ENCODE results near the gene HSD17B4.
"Not testable (repeated sequence)": the region's sequence is repeated elsewhere in the genome, so short reads cannot be mapped to it uniquely, and the experiment has no call there.

Gene HSD17B4, protein sequence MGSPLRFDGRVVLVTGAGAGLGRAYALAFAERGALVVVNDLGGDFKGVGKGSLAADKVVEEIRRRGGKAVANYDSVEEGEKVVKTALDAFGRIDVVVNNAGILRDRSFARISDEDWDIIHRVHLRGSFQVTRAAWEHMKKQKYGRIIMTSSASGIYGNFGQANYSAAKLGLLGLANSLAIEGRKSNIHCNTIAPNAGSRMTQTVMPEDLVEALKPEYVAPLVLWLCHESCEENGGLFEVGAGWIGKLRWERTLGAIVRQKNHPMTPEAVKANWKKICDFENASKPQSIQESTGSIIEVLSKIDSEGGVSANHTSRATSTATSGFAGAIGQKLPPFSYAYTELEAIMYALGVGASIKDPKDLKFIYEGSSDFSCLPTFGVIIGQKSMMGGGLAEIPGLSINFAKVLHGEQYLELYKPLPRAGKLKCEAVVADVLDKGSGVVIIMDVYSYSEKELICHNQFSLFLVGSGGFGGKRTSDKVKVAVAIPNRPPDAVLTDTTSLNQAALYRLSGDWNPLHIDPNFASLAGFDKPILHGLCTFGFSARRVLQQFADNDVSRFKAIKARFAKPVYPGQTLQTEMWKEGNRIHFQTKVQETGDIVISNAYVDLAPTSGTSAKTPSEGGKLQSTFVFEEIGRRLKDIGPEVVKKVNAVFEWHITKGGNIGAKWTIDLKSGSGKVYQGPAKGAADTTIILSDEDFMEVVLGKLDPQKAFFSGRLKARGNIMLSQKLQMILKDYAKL

DNA sequence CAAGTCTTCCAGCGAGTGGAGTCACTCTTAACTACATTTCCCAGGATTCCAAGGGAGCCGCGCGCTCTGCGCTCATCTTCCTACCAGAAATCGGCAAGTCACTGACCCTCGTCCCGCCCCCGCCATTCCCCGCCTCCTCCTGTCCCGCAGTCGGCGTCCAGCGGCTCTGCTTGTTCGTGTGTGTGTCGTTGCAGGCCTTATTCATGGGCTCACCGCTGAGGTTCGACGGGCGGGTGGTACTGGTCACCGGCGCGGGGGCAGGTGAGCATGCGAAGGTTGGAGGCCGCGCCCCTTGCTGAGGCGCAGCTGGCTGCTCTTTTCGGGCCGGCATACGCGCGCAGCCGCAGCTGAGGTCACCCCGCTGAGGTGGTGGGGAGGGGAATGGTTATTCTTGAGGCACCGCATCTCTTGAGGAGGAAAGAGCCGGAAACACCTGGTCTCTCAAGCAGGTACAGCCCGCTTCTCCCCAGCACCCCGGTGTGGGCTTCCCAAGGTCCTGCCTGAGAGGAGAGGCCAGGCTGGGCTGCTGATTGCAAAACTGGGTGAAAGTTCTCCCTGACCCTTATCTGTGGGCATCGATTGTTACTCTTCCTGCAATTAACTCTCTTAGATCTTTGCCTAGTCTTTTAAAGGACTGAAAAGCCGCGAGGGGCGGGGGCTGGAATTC is at the start of gene HSD17B4:
Gene HSD17B4, plus strand, starts transcription at position 125 of the 667 bp plus-strand sequence. Its CDS starts 79 bp downstream, at position 204.
- DNase-seq: peak; percentile 79

DNA sequence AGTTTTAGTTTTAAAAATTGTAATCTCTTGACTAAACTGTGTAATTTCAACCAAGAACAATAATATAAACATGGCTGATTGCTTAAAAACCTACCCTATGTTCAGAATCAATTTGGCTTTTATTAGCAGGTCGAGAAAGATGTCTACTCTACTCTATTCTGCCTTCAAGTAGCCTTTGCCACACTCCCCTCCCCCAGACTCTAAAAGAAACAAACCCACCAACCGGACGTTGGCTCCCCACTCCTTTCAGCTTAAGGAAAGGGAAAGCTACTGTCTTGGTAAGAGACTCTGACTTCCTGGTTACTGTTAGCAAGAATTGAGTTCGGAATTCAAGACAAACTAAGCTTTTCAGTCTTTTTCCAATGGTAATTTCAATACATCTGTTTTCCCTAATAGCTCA is 49.7 kb upstream of the HSD17B4 start:
- DNase-seq: no peak

DNA sequence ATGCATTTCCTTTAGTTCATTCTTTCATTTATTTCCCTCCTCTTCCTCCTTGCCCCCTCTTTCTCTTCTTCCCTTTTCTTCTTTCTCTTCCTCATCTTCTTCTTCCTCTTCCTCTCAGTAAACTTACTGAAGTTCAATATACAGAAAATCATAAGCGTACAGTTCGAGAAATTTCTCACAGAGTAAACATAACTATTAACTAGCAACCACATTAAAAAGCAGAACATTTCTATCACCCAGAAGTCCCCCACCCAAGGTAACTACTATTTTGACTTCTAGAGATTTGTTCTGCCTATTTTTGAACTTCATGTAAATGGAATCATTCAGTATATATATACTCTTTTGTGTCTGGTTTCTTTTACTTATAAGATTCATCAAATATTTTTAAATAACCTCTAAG is 48.3 kb upstream of the HSD17B4 start:
- DNase-seq: no peak

DNA sequence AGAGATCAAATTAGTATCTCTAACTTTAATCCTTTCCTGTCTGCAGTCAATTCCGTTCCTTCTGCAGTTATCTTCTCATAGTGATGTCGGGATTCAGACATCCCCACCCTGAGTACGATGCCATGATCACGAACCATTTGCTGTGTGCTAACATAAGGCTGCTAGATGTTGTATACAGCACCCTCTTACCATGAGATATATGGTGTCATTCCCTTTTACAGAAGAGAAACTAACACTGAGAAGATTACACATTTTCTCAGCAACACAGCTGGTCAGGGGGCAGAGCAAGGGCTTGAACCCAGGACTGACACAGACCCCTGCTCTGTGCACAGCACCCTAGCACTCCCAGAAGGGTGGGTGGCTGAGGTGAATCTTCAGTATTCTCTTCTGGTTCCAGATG is 46.9 kb upstream of the HSD17B4 start:
- DNase-seq: no peak

DNA sequence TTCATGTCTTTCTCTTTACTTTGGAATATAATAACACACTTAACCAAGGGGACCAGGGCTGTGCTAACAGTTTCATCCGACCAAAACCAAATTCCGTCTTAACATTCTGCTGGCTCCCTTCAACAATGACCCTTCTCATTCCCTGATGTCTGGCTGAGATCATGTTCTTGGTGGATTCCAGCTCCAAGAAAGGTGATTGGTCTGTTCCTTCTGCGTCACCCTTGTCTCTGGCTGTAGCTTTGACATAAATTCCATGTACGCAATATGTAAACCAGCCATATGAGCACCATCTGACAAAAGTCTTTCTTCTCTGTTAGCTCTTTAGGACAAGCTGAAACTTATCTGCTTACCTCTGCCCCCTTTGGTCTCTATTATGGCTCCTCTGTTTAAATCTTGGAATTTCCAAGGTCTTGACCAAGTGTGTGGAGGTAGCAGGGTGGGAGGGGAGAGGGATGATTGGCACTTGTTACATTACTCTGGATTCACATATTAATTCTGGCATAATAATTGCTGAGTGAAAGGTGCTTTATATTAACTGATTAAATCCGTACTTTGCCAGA is 45.7 kb upstream of the HSD17B4 start:
- no peak for DNase-seq

DNA sequence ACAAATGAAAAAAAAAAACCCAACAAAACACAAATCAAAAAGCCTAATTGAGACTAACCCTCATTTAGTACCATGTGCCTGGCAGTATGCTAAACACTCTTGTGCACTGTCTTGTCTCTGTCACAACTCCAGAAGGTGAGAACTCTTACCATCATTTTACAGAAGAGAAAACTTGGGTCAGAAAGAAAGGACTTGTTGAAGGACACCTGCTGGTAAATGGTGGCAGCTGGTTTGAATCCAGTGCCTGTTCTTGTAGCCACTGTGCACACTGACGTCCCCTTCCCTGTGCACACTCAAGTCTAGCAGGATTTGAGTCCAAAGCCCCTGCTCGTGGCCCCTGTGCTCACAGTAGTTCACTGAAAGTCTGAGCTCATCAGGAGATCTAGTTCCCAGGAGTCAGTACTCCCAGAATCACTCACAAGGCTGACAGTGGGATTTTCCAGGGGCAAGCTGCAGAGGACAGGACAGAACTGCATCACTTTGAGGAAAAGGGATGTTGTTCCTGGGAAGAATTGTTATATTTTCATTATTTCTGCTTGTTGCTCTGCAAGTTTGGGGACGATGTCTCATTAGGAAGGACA is 43.0 kb upstream of the HSD17B4 start:
- DNase-seq: no peak

DNA sequence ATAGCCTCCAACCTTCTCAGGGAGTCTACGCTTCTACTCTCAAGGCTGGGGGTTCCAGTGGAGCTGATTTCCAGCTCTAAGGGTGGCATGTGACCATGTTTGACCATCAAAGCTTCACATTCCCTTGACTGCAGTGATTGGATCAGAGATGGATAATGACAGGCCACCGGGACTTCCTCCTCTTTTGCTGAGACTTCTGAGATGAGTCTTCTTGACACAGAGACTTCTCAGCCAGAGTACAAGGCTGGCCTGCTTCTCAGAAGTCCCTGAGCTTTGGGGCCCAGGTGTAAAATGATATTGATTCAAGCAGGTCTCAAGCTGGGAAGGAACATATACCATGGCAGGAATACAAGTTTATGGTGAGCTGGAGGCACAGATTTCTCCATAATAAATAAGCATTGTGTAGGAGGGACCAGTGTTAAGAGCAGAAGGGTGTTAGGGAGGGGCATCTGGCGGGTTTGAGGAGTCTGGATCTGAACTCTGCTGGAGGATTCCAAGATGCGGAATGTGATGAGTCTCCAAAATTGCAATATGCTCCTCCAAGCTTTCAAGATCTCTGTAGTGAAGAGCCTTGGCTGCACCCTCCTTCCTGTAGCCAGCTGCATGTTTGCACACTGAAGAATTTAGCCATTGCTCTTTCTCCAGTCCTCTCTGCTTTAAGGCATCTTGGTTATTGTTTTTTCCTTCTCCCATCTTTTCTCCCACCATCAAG is 41.7 kb upstream of the HSD17B4 start:
- no peak for DNase-seq

DNA sequence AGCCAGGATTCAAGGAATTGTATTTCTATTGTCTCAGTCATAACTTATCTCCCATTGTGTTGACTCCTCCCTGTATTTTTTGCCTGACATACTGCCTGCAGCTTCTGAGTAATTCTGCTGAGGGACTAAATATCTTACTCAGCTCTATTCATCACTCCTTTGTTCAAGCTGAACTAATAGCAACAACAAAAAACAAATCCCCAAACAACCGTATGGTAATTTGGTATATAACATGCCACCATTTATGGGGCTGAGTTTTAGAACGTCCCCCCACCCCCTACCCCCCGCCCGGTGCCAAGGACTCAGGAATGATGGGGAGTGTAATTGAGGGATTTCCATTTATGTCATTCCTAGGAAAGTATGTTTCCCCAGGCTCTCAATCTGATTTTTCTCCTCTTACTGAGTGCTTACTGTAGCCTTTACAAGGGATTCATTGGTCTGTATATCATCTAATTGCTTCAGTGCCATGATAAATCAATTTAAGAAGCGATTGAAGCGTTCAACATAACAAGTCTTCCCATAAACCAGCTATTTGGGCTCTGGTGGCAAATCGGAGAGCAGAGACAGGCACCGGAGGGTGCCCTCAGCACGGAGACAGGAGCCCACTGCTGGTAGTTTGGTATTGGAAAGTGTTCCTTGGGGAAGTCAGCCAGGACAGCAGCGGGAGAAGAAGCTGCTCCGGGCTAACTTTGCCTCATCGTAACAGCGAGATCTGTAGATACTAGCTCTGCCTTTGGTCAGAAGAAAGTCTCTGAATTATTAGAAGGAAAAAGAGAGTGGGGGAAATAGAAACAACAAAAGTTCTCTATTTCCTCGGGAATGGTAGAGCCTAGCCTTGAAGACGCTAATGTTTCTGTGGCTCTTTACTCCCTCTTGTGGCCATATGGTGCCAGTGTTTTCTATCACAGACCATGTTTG is 40.7 kb upstream of the HSD17B4 start:
- peak; percentile 53 for DNase-seq

DNA sequence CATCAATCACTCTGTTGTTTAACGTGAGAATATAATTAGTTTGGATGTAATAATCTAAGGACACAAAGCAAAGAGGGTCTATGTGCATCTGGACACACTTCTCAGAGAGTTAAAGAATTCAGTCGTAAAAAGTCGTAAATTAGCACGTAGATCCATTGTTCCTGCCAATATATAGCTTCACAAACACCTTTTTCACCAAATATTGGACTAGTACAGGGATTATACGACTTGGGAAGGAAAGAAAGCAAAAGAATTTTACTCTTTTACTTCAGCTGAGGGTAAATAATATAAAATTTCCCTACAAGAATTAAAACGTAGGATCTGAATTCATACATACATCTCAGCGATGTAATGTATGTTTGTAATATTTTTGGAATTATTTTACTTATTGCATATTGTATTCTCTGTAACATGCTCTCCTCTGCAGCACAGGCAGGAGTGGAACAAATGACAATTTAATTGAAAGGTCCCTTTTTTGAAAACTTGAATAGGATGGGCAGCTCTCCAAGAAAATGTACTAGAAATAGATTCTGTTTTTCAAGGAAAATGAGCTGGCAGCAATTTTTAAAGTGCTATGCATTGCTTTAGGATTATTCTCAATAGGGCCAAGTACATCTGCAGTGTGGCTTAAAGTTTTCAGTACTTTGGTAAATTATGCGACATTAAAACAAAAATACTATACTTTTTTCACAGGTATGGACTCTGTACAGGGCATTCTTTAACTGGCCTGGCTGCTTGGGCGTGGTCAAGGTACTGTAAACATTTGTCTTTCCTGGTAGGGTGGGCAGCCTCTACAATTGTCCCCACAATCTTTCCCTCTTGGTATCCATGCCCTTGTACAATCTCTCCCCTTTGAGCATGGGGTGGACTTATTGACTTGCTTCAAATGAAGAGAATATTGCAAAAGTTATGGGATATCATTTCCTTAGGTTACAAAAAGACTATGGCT is 39.7 kb upstream of the HSD17B4 start:
- no peak for DNase-seq

DNA sequence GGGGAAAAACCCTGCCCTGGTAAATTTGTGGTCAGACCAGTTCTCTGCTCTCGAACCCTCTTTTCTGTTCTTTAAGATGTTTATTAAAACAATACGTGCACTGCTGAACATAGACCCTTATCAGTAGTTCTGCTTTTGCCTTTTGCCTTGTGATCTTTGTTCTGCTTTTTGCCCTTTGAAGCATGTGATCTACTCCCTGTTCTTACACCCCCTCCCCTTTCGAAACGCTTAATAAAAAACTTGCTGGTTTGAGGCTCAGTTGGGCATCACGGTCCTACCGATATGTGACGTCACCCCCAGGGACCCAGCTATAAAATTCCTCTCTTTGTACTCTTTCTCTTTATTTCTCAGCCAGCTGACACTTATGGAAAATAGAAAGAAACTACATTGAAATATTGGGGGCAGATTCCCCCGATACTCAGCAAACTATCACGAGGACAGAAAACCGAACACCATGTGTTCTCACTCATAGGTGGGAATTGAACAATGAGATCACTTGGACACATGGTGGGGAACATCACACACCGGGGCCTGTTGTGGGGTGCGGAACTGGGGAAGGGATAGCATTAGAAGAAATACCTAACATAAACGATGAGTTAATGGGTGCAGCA is 38.1 kb upstream of the HSD17B4 start:
- not testable (repeated sequence) for DNase-seq

DNA sequence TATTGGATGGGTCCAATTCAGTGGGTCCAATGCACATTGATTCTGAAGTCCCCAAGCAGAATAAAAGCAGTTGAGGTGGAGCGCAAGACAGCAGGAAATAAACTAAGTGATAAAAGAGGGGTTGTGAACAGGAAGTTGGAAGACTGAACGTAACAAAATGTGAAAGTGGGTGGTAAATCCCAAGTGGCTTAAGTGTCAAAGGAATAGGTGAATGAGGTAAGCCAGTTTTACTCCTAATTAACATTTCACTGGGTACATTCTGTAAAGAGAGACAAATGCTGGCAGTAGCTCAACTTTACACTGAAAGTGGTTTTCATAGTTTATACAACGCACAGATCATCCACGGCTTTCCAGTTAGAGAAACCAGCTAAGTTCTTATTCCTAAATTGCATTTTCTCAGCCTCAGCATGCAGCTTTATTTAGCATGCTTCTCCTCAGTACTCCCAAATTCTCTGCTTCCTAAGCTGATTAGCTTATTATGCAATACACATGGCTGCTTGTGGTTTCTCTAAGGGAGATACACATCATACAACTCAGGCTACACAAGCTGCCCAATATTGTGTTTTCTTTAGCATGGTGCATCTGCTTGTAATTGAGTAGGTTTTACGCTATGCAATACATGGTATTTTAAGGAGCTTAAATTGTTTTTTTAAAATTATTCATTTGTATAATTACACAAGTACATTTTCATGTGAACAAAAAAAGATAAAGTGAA is 34.2 kb upstream of the HSD17B4 start:
- no peak for DNase-seq

DNA sequence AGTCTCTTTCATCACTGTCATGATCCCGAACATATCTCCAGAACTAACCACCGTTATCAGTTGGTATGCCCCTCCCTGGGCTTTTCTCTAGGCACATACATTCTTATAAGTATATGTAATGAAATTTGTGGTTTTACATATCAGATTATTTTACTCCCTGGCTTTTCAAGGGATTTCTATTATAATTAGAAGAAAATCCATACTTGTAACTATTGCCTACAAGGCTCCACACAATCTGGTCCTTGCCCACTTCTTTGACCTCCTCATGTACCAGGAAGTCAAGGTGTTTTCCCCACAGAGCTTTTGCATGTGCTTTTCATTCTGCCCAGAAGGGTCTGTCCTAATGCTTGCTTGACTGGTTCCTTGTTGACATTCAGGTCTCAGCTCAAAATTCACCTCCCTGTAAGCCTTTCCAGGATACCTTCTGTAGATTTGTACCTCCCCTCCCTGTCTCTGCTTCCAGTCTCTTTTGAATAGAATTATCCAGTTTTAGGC is 33.6 kb upstream of the HSD17B4 start:
- DNase-seq: no peak

DNA sequence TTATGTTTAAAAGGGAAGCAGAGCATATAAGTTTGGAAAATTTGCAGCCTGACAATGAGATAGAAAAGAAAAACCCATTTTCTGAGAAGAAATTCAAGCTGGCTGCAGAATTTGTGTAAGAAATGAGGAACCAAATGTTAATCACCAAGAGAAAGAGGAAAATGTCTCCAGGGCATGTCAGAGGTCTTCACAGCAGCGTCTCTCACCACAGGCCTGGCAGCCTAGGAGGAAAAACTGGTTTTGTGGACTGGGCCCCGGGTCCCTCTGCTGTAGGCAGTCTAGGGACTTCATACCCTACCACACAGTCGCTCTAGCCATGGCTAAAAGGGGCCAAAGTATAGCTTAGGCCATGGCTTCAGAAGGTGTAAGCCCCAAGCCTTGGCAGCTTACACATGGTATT is 32.1 kb upstream of the HSD17B4 start:
- DNase-seq: no peak

DNA sequence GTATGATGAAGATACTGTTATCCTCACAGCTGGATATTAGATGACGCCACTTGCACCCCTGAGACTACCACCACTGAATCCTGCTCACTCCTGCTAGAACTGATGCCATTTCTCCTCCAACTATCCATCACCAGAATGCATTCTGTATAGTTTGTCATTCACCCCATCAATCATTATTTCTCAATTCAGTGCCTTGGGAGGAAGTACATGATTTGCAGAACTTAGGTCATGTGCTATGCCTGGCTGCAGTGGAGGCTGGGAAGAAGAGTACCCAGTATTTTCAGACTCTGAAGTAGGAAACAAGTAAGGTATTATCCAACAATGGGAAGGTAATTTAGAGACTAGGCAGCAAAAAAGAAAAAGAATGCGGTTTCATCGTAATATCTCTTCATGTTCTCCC is 26.2 kb upstream of the HSD17B4 start:
- DNase-seq: no peak

DNA sequence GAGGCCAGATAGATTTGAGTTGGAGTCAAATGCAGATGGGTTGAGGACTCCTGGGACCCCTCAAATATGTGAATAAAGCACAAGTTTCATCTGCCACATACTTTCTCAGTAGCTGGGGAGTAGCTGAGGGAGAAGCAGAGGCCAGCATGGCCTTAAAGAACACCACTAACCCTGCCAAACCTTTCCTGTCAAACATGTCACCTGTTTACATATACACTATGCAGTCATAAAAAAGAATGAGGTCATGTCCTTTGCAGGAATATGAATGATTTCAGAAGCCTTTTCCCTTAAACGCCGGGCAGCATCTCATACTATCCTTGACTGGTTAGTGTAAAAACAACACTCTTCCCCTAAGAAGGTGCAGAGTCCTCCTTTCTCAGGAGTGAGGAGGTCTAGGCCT is 25.2 kb upstream of the HSD17B4 start:
- no peak for DNase-seq

DNA sequence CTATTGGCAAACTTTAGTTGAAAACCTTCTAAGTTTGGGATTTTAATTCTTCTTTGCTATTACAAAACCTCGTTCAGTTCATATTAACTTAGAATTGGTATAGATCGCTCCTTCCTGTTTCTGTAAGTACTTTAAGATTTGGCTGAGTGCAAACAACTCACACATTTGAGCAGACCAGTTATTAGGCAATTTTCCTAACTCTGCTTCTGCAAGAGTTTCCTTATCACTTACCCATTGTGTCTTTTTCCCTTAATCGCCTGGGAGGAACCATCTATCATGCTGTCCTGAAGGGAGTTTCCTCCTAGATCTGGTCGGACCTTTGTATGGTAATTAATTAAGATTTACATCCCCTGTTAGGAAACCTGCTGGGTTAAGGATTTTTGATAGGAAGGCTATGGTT is 24.7 kb upstream of the HSD17B4 start:
- not testable (repeated sequence) for DNase-seq

DNA sequence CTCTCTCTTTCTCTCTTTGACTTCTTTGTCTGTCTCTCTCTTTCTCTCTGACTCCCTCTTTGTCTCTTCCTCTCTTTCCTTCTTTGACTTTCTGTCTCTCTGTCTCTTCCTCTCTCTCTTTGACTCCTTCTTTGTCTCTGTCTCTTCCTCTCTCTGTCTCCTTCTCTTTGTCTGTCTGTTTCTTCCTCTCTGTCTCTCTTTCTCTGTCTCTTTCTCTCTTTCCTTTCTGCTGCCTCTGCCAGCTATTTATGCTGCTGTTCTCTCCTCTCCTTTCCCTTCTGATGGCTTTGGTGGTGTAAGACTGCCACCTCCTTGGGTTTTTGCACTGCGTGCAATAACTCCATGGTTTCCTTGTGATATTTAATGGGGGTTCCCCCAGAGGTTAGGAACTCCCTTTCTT is 24.1 kb upstream of the HSD17B4 start:
- DNase-seq: not testable (repeated sequence)

DNA sequence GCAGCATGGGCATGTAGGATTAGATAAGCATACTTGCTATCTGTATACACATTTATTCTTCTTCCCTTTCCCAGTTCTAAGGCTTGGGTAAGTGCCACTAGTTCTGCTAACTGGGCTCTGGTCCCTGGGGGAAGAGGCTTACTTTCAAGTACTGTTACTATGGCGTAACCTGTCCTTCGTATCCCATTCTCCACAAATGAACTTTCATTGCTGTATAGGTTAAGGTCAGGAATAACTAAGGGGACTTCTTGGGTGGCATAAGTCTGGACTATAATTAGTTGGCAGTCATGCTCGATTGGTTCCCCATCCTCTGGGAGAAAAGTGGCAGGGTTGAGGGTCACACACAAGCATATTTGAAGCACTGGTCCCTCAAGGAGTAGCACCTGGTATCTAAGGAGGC is 23.7 kb upstream of the HSD17B4 start:
- DNase-seq: not testable (repeated sequence)

All from activated T-cell treated with anti-CD3 and anti-CD28 coated beads, Interleukin-2, amount 50 U/mL, for 1 hour (primary cell).